GM23248 (cell line): Measurements from ENCODE around the gene MEGF6.

Experiments
- EZH2 ChIP-seq: fragments of 200-600 bp; sonication (generic); IDR thresholded peaks from 2 replicates; pipeline ENCODE4 v1.6.1; 2018; ENCODE audit warnings: antibody characterized with exemption, mild to moderate bottlenecking; ENCODE audit not compliant: insufficient read depth, poor library complexity, severe bottlenecking
- EZH2phosphoT487 ChIP-seq: fragments of 200-600 bp; sonication (generic); IDR thresholded peaks from 2 replicates; pipeline ENCODE4 v1.6.1; 2018; ENCODE audit warnings: antibody characterized with exemption, moderate library complexity, mild to moderate bottlenecking, low read depth; ENCODE audit not compliant: insufficient read depth

- no peak for TF ChIP-seq EZH2
- TF ChIP-seq EZH2phosphoT487: no peak
These were observed 7.5 kb downstream of the MEGF6 start for GRCh38 chr1:3603571-3604467.
